GM18519 (cell line): ENCODE data around the gene DRGX.

Experiments used
- ATAC-seq: cut with Tn5 transposase; IDR thresholded peaks from one replicate; pipeline ENCODE4 v1.9.1; 2021; ENCODE audit warnings: mild to moderate bottlenecking, moderate library complexity; ENCODE audit not compliant: unreplicated experiment, low FRiP score

DRGX gene

DNA sequence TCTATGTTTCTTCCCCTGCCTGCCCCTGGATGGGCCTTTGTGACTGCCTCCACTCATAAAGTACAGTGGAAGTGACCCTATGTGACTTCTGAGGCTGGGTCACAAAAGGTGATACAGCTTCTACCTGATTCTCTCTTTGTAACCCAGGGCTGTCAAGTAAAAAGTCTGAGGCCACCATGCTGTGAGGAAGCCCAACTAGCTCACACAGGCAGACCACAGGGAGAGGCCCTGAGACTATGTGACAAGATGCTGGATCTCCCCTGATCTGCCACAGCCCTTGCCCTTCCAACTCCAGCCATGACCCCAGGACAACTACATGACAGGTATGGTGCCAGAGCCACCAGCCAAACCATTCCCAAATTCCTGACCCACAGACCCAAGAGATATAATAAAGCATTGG, 45.8 kb downstream of the DRGX start:
- no peak for ATAC-seq

- no peak for ATAC-seq
These were observed 46.5 kb downstream of the DRGX start for GRCh38 chr10:49349390-49349789.

- ATAC-seq = no peak
These were observed 47.3 kb downstream of the DRGX start for GRCh38 chr10:49348593-49348992.

DNA sequence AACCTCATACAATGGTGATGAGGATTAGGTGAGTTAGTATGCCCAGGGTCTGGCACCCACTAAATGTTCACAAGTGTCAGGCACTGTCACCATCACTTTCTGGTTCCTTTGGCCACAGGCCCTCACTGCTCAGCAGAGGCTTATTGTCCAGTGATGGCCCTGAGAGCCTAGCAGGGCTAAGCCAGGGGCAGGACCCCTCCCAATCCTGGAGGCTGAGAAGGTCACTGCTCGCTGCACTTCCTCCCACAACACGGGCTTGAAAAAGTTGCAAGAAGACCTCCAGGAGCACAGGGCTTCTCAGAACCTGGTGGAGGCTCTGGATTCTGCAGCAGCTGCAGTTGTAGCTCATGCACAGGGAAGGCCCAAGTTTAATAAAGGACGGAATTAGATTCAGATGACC, 48.1 kb downstream of the DRGX start:
- no peak for ATAC-seq

GRCh38 chr10:49347342-49347741, 48.5 kb downstream of the DRGX start:
- ATAC-seq = no peak

GRCh38 chr10:49344840-49345239, 51.0 kb downstream of the DRGX start:
- no peak for ATAC-seq

DNA sequence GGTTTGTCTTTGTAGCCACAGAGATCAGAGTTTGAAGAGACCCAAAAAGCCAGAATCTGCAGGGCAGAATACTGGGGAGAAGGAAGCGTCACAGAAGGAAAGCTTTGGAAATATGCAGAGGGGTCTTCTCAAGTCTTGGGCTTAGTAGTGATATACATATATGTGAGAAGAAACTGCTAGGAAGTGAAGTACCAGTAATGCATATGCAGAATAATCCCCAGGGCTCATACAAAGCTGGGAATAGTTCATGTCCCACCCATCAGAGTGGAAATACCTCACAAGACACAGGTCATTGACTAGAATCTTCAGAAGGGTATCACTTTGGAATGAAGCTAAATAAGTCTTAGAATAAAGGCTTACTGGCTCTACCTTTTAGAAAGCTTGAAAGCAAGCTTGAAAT, 57.3 kb downstream of the DRGX start:
- ATAC-seq = no peak

DNA sequence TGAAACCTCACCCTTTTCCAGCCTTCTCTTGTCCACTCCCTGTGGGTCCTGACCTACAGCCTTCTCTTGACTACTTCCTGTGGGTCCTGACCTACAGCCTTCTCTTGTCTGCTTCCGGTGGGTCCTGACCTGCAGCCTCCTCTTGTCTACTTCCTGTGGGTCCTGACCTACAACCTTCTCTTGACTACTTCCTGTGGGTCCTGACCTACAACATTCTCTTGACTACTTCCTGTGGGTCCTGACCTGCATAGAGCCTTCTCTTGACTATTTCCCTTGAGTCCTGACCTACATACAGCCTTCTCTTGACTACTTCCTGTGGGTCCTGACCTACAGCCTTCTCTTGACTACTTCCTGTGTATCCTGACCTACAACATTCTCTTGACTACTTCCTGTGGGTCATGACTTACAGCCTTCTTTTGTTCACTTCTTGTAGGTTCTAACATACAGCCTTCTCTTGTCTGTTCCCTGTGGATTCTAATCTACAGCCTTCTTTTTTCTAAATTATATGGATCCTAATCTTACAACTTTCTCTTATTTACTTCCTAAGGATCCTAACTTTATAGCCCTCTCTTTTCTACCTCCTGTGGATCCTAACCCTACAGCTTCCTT, 60.4 kb downstream of the DRGX start:
- ATAC-seq = no peak

- no peak for ATAC-seq
These were observed 60.9 kb downstream of the DRGX start for GRCh38 chr10:49334964-49335363.

DNA sequence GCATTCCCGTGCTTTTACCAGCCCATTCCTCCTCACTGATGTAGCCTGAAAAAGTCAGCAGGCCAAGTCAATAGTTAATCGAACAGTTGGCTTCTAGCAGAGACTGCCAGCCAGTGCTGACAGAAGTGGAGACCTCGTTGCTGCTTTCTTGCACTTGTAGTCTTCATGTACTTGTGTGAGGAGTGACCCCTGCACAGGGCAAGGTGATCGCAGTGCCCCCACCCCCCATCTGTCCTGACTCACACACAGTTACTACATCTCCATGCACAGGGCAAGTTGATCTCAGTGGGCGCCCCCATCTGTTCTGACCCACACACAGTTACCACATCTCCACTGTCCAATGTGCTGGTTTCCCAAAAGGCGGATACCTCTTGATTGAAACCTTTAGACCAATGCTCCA, 62.7 kb downstream of the DRGX start:
- no peak for ATAC-seq

DNA sequence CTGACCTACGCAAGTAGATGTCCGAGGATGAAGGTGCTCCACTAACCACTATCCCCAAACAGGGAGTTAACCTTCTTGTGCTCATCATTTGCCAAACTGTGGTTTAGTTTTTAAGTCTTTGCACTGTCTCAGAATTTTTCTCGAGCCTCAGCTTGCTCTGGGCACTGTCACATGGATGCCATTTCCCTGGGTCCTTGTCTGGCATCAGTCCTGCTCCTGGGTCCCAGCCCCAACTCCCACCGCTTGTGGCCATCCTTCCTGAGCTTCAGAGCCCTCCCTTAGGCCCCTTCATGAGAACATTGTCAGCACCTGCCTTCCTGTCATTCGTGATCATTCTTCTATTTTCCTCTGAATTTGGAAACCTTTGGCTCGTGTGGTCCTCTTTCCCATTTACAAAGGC, 63.1 kb downstream of the DRGX start:
- ATAC-seq = no peak

DNA sequence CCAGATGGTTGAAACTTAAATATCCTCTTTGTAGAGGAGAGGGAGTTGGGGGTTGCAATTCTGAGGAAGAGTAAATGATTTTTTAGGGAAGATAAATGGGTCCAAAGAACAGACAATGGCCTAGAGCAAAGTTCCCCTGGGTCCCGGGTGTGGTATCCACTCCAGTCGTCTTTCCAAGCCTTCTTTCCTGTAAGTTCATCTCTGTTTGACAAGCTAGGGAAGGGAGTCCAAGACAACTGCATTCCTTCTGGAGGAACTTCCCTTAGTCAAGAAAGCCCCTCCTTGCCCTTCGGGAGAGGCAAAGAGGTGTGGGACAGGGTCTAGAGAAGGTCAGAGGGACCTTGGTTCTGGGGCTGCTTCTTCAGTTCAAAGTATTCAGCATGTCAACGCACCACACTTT, 63.6 kb downstream of the DRGX start:
- ATAC-seq = no peak

GRCh38 chr10:49331431-49331830, 64.5 kb downstream of the DRGX start:
- ATAC-seq = no peak

DNA sequence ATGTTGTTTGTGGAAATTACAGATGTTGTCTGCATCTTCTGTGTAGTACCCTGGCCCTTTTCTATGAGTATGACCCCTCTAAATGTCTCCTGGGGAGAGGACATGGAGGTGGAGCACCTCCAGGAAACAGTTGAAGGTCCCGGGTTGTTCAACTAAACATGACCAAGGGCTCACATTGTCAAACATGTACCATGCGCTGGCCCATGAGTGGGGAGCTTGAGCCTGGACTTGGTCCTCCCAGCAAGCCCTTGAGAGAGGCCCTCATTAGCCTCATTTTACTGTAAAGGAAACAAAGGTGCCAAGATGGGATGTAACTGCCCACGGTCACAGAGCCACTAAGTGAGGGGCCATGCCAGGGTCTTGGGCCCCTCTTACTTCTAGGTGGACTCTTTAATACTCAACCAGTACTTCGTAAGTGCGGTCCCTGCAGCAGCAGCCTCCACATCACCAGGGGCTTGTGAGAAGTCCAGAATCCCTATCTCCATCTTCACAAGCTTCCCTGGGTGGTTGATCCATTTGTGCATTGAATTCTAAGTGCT, 65.7 kb downstream of the DRGX start:
- ATAC-seq = no peak

GRCh38 chr10:49329146-49329505, 66.8 kb downstream of the DRGX start:
- ATAC-seq = no peak

GRCh38 chr10:49328401-49329145, 67.3 kb downstream of the DRGX start:
- no peak for ATAC-seq

DNA sequence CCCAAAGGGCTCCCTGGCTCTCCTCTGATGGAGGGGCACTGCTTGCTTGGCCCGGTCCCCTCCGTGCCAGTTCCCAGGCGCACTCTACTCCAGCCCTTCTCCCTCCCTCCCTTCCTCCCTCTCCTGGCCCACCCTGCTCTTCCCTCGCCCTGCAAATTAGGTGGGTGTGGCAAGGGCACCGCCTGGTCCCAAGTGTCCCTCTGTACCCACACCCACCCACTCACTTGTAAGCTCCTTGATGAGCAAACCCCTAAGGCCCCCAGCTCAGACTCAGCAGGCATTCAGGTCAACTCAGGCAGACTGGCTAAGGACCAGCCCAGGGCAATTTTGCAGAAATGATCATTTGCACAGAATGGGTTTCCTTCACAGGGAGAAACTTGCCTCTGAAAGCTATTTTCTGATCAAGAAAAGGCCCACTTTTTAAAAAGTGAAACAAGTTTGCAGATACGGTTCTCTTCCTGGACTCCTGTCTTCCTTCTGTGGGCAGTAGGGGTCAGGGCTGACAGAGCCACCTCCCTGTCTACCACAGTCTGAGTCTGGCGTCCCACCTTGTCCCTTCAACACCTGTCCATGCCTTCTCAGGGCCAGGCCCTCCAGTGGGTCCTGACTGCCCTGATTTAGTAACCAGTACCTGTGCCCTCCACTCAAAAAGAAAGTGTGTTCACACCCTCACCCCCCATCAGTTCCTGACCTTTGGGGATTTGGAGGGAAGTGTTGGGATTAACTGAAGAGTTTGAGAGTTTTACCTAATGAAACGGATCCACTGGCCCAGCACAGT, 68.7 kb downstream of the DRGX start:
- no peak for ATAC-seq

DNA sequence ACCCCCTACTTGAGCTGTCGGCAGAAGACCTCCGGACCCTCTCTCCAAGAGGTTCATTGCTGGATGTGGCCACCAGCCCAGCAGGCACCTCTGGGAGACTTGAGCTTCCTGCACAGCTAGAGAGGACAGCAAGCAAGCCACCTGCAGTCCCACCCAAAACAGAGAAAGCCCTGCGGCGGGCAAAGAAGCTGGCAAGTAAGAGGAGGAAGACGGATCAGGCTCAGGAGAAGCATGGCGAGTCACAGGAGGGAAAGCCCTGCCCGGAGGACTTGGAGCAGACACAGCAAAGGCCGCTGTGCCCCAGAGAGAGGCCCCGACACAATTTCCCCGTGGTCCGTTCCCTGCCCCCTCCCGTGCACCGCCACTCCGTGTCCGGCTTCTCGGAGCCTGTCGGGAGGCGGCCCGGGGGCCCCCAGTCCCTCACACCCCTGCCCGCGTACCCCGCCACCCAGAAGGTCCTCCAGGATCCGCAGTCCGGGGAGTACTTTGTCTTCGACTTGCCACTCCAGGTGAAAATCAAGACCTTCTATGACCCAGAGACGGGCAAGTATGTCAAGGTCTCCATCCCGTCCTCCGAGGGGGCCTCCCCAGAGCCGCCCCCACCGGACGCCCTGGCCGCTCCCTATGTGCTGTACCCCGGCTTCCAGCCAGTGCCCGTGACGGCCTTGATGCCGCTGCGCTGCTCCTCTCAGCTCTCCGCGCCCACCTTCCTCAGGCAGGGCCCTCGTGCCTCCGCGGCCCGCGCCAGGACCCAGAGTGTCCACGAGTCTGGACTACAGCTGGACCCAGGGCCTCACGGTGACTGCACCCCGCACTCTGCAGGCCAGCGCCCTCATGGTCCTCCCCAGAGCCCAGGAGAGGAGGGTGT, 69.7 kb downstream of the DRGX start:
- no peak for ATAC-seq

DNA sequence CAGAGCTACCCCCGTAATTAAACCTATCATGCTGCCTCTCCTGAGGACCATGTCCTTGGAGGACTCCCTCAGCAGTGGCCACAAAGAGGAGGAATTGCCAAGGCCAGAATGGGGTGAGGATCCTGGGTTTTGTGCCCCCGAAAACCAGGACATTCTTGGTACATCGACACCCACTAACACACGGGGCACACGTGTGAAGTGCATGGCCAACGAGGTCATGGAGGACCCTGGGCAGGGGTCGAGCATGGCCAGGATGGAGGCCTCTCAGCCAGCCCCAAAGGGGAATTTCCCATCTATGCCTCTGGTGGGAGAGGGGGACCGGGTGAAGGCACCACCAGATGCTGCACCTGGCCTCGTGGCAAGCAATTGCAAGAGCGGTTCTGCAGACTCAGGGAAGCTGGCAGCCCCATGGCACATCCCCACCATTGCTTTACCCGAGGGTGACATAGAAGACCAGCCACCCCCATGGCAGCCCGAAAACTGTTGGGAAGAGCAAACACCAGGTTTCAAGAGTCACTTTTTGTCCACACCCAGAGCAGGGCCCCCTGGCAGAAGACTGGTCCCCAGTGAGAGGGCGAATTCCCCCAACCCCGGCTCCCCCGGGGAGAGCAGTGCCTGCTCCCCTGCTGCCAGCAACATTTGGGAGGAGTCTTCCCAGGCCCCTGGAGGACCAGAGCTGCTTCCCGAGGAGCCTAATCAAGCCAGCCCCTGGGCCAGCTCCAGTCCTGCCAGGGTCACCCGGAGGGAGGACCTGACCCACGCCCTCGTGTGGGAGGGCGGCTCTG, 70.6 kb downstream of the DRGX start:
- ATAC-seq = no peak

DNA sequence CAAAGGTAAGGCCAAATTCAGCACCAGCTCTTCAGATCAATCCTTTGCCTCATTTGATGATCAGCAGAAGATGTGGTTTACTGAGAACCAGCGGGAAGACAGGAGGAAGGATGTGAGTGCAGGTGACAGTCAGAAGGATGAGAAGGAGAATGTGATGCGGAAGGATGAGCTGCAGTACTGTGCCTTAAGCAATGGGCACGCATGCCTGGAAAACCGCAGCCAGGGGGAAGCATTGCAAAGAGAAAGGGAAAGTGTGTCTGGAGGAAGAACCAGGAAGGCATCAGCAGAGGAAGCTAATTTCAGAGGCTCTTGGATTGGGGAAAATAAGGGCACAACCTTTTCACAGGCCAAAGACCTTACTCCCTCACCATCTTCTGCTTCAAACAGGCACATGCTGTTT, 71.2 kb downstream of the DRGX start:
- ATAC-seq = no peak
